Parathyroid adenoma (tissue), 2 donors: ENCODE data around the gene GPX5.

ENCODE experiments used
- H2AFZ ChIP-seq: fragments of 300-600 bp; sonication (generic); one replicate; pipeline ENCODE4 v1.7.0; 2017; ENCODE audit warnings: antibody characterized with exemption, mild to moderate bottlenecking
- H3K27ac ChIP-seq: fragments of 300-600 bp; sonication (generic); one replicate; pipeline ENCODE4 v1.7.0; 2017
- H3K27me3 ChIP-seq: fragments of 300-600 bp; sonication (generic); one replicate; pipeline ENCODE4 v1.7.0; 2017; ENCODE audit warnings: low read length; ENCODE audit not compliant: control insufficient read depth, insufficient read depth
- H3K36me3 ChIP-seq: fragments of 300-600 bp; sonication (generic); one replicate; pipeline ENCODE4 v1.7.0; 2017; ENCODE audit warnings: low read length; ENCODE audit not compliant: control insufficient read depth, insufficient read depth
- H3K4me1 ChIP-seq: fragments of 300-600 bp; sonication (generic); one replicate; pipeline ENCODE4 v1.7.0; 2017; ENCODE audit warnings: control low read depth
- H3K4me2 ChIP-seq: fragments of 300-600 bp; sonication (generic); one replicate; pipeline ENCODE4 v1.7.0; 2017; ENCODE audit warnings: low read length
- H3K4me3 ChIP-seq: fragments of 300-600 bp; sonication (generic); one replicate; pipeline ENCODE4 v1.7.0; 2017; ENCODE audit warnings: low read depth, low read length
- H3K79me2 ChIP-seq: fragments of 300-600 bp; sonication (generic); one replicate; pipeline ENCODE4 v1.7.0; 2017; ENCODE audit warnings: control low read depth
- H3K9ac ChIP-seq: fragments of 300-600 bp; sonication (generic); one replicate; pipeline ENCODE4 v1.7.0; 2017; ENCODE audit warnings: mild to moderate bottlenecking
- H3K9me3 ChIP-seq: fragments of 300-600 bp; sonication (generic); one replicate; pipeline ENCODE4 v1.7.0; 2017; ENCODE audit warnings: low read length; ENCODE audit not compliant: control insufficient read depth
- CTCF ChIP-seq: fragments of 300-600 bp; sonication (generic); IDR thresholded peaks from one replicate; pipeline ENCODE4 v1.7.0; 2017; ENCODE audit warnings: antibody characterized with exemption, mild to moderate bottlenecking
- donor health status: primary hyperparathyroidism.

Gene GPX5

GRCh38 chr6:28517964-28518363 lies 7.7 kb upstream of the GPX5 start:
- H3K27ac ChIP-seq: no peak overlapping the region
- no peaks in the 10 kb centered on the region for H3K4me1 ChIP-seq
- no peaks in the 10 kb centered on the region for H3K9me3 ChIP-seq
- H2AFZ ChIP-seq: no peak overlapping the region
- H3K4me2 ChIP-seq: no peak overlapping the region
- TF ChIP-seq CTCF: no peak
- H3K79me2 ChIP-seq: no peaks in the 10 kb centered on the region
- H3K9ac ChIP-seq: no peak overlapping the region
- no peaks in the 10 kb centered on the region for H3K36me3 ChIP-seq
- no peak overlapping the region for H3K4me3 ChIP-seq
- no peaks in the 10 kb centered on the region for H3K27me3 ChIP-seq

DNA sequence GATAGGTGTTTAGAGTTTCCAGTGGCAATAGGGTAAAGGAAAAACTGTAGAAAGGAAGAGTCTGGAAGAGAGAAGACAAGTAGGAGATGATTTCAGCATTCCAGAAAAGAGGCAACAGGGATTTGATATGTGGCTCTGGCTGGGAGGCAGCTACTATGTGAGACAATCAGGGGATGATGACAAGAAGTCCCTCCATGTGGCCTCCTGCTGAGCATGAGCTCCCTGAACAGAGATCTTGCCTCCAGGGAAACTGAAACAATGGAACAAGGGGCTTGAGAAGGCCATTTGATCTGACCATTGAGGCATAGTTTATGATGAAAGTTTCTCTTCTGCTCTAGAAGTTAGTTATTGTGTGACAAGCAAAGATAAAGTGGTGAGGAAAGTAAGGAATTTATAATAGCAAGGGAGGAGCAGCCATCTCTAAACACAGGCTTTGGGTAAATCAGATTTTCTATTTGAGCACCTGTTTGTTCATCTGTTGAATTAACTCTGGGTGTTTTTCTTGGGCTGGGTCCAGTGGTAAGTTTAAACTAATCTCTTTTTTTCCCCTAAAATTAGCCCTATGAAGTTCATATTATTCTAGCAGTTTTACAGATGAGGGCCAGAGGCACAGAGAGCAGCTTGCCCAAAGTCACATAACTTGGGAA lies 3.0 kb upstream of the GPX5 start:
- H3K9me3 ChIP-seq: no peaks in the 10 kb centered on the region
- H2AFZ ChIP-seq: no peak overlapping the region
- no peak overlapping the region for H3K27ac ChIP-seq
- H3K27me3 ChIP-seq: no peaks in the 10 kb centered on the region
- H3K36me3 ChIP-seq: no peaks in the 10 kb centered on the region
- H3K9ac ChIP-seq: no peak overlapping the region
- H3K4me2 ChIP-seq: no peak overlapping the region
- no peaks in the 10 kb centered on the region for H3K79me2 ChIP-seq
- no peaks in the 10 kb centered on the region for H3K4me1 ChIP-seq
- no peak overlapping the region for H3K4me3 ChIP-seq
- no peak for TF ChIP-seq CTCF

DNA sequence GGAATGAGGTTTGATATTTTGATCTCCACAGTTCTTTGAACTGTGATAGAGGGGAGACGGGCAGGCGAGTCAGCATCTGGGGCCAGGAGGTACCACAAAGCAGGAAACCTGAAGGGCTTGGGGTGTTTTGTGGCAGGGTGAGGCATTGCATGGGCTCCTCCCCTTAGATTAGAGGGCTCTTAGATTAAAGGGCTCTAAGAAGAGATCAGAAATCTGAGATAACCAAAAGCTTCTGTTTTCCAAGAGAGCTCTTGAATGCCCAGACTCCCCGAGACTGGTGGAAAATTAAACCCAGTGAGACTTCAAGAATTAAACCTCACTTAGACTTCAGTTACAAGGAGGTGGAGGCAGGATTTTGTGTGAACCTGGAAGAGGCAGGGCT lies 2.4 kb upstream of the GPX5 start:
- H3K4me1 ChIP-seq: no peaks in the 10 kb centered on the region
- no peak overlapping the region for H3K4me3 ChIP-seq
- H3K4me2 ChIP-seq: no peak overlapping the region
- no peaks in the 10 kb centered on the region for H3K79me2 ChIP-seq
- no peaks in the 10 kb centered on the region for H3K9me3 ChIP-seq
- no peak for TF ChIP-seq CTCF
- H3K27ac ChIP-seq: no peak overlapping the region
- H2AFZ ChIP-seq: no peak overlapping the region
- no peaks in the 10 kb centered on the region for H3K27me3 ChIP-seq
- no peaks in the 10 kb centered on the region for H3K36me3 ChIP-seq
- H3K9ac ChIP-seq: no peak overlapping the region

DNA sequence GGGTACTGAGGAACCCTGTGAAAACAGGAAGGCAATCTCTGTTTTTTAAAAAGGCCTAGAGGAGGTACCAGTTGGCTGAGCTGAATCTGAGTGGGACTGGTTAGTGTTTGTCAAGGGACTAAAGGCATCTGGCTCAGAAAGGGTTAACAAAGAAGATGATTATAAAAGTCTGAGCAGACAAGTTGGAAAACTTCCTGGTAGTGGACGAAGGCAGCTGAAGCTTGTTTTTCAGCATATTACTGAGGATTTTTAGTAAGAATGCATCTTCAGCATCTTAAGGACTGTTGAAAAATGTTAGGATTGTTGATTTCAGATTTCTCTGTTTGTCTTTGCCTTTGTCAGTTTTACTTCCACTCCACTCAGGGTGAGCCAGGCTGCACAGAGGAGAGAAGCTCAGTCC lies 5.1 kb downstream of the GPX5 start:
- no peaks in the 10 kb centered on the region for H3K27me3 ChIP-seq
- H2AFZ ChIP-seq: no peak overlapping the region
- no peak overlapping the region for H3K4me3 ChIP-seq
- no peak overlapping the region for H3K4me2 ChIP-seq
- no peak for TF ChIP-seq CTCF
- no peaks in the 10 kb centered on the region for H3K9me3 ChIP-seq
- H3K36me3 ChIP-seq: no peaks in the 10 kb centered on the region
- H3K79me2 ChIP-seq: no peaks in the 10 kb centered on the region
- H3K9ac ChIP-seq: no peak overlapping the region
- no peak overlapping the region for H3K27ac ChIP-seq
- H3K4me1 ChIP-seq: no peaks in the 10 kb centered on the region

GRCh38 chr6:28531479-28532128 lies 5.9 kb downstream of the GPX5 start:
- H3K27ac ChIP-seq: no peak overlapping the region
- no peaks in the 10 kb centered on the region for H3K27me3 ChIP-seq
- no peaks in the 10 kb centered on the region for H3K79me2 ChIP-seq
- H3K4me3 ChIP-seq: no peak overlapping the region
- no peaks in the 10 kb centered on the region for H3K36me3 ChIP-seq
- no peaks in the 10 kb centered on the region for H3K4me1 ChIP-seq
- no peak overlapping the region for H3K4me2 ChIP-seq
- no peak overlapping the region for H2AFZ ChIP-seq
- H3K9me3 ChIP-seq: no peaks in the 10 kb centered on the region
- TF ChIP-seq CTCF: no peak
- H3K9ac ChIP-seq: no peak overlapping the region
